ENCODE data around the gene RFLNA. TPM values are rescaled to one million over a fixed set of nuclear protein-coding genes. Genes with fewer than 3 reads are reported as not detected.

RFLNA gene, protein sequence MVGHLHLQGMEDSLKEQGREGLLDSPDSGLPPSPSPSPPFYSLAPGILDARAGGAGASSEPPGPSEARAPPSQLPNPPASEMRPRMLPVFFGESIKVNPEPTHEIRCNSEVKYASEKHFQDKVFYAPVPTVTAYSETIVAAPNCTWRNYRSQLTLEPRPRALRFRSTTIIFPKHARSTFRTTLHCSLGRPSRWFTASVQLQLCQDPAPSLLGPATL
- not detected in 2 replicates for total RNA-seq

DNA sequence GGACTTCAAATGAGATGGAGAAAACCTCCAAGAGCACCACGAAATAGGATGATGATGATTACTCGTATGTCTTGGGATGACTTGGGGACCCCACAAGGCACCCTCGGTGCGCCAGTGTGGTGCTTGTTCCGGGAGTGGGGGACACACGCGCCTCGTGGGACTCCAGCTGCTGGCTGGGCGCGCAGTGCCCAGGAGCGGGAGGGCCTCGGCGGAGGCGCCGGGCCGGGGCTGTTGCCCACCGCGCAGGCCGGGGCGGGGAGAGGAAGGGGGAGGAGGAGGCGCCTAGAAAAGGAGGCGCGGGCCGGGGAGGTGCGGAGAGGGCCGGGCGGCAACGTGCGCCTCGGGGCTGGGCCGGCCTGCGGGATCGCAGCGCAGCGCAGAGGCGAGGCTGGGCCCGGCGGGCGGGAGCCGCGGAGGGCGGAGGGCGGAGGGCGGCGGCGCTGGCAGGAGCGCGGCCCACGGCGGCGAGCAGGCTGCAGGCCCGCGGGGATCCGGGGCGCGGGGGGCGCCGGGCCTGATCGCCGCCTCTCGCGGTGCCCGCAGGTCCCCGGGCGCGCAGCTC is at the start of gene RFLNA:
TSS of gene RFLNA (plus strand) at position 314 of the 562 bp plus-strand sequence. CDS start 337 bp downstream, outside the sequence.

